ENCODE data around the gene COL2A1.
"Not testable (repeated sequence)": the region's sequence is repeated elsewhere in the genome, so short reads cannot be mapped to it uniquely, and the experiment has no call there.

The COL2A1 gene

DNA sequence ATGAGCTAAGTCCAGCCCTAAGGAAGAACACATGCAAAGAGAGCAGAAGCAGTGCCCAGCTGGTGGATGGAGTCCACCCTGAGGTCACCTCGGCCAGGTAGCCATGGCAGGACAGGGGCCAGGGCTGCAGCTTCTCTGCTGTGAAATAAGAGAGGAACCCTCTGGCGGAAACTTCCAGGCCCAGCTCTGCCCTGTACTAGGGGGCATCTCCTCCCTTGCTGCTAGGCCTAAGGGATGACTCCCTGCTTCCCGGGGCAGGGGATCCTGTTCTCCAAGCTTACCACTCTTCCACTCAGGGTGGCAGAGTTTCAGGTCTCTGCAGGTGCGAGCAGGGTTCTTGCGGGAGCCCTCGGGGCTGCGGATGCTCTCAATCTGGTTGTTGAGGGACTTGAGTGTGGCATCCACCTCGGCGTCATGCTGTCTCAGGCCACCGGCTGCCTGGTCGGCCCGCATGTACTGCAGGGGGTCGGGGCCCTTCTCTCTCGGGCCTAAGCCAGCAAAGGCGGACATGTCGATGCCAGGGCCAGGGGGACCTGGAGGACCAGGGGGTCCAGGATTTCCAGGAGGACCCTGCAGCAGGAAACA, 29.1 kb downstream of the COL2A1 start:
- DNase-seq (ENCODE audit: low spot score): no peak

DNA sequence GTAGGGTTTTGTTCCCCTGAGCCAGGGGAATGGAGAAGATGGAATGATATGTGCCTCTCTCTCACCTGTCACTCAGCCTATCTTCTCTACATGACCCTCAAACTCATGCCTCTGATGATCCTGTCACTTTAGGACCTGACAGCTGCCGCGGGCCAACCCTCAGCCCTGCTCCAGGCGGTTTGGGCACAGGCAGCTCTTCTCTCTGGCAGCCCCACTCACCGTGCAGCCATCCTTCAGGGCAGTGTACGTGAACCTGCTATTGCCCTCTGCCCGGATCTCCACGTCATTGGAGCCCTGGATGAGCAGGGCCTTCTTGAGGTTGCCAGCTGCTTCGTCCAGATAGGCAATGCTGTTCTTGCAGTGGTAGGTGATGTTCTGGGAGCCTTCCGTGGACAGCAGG, 30.4 kb downstream of the COL2A1 start:
- DNase-seq (ENCODE audit: low spot score): no peak

DNA sequence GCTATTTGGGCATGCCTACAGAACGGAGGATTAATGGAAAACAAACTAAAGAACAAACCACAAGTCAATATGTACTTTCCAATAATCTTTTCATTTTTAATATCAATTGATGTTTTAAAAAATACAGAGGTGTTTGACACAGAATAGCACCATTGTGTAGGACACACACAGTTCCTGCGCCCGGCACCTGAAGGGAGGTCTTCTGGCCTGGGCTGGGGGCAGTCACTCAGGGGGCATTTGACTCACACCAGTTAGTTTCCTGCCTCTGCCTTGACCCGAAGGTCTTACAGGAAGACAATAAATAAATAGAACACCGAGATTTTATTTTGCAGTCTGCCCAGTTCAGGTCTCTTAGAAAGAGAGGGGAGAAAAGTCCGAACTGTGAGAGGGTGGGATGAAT, 31.4 kb downstream of the COL2A1 start:
- no peak for DNase-seq (ENCODE audit: low spot score)

DNA sequence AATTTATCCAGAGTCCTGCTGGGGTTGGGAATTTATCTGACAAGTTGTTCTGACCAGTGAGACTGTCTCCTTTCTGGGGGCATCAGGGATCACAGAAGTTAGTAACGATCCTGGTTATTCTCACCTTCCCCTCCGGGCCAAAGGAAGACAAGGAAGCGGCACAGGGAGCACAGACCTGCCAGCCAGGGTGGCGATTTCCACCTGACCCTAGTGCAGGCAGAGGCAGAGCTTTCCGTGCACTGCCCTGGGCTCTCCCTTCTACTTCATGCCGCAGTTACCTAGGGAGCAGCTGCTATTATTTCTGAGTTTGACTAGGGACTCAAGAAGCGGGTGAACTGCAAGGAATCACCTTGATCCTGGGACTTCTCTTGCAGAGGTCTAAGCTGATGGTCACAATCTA, 33.4 kb downstream of the COL2A1 start:
- DNase-seq (ENCODE audit: low spot score): no peak

DNA sequence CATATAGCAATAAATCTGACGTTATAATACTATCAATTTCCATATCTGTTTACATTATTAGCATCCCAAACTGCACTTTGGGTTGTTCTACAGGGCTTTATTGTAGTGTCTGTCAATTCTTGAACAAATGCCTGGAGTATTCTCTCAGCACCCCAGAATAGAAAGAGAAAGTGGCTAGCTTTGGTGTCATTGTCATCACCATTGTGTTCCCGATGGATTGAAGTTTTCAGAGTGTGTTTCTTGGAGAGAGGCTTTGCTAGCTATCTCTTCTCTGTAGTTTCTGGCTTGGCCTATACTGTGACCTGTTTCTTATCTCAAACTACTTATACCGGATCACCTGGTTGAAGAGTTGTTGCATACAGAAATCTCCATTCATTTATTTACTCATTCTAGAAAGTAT, 34.4 kb downstream of the COL2A1 start:
- DNase-seq (ENCODE audit: low spot score): no peak

DNA sequence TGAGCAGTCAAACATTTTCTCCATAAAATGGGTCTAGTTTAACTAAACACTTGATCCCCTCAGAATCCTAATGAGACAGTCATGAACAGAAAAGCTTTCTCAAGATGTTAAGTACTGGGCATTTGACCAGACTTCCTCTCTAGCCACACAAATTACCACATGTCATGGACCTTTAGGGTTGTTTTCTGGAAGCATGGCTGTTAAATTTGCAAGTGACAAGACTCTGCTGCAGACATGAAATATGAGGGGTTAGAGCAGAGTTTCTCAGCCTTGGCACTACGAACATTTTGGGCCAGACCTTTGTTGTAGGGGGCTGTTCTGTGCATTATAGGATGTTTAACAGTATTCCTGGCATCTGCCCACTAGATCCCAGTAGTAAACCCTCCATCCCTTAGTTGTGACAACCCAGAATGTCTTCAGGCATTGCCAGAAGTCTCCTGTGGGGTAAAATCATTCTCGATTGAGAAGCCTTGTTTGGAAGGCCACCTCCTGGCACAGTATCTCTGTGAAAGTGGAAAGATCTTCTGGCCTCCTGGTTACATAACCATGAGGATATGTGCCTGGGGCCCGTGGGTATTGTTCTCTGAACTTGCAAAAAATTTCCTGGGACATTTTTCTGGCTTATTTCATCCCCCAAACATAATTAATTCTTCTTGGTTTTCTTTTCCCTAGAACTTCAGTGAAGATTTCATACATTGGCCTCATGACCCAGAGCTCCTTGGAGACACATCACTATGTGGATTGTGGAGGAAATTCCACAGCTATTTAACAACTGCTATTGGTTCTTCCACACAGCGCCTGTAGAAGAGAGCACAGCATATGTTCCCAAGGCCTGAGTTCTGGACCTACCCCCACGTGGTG, 36.6 kb downstream of the COL2A1 start:
- DNase-seq (ENCODE audit: low spot score): no peak

DNA sequence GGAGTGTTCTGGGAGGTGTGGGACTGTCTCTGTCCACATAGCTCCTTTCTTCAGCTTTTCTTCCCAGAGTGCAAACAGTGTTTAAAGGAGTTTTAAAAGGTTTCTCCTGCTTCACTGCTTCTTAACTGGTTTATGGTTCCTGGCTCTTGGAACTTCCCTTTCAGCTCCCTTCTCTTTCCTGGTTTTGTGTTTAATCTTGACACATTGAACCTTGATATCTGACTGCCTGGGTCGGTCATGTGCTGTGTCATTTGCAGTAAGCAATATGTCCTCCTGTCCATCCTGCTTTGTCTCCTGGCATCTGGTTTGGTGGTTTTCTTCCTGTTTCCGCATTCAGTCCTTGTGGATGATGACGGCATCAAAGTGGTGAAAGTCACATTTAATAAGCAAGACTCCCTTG, 38.7 kb downstream of the COL2A1 start:
- no peak for DNase-seq (ENCODE audit: low spot score)

DNA sequence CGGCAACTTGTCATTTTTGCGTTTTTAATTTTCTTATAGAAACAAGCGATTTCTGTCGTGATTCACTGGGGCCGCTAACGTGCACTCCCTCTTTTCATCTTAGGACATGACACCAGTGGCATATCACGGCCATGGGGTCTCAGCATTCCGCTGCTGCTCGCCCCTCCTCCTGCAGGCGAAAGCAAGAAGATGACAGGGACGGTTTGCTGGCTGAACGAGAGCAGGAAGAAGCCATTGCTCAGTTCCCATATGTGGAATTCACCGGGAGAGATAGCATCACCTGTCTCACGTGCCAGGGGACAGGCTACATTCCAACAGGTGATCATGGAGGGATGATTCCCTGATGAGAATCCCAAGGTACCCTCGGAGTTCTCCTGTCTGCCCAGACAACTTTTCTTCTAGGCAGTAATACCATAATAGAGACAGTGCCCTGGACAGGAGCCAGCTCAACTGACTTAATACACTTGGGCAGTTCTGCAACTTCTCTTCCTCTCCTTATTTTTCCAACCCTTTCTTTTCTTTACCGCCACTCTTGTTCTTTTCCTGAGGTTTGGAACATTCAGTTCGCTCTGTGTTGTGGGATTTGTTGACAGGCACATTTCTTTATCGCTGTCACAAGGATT, 40.1 kb downstream of the COL2A1 start:
- no peak for DNase-seq (ENCODE audit: low spot score)

DNA sequence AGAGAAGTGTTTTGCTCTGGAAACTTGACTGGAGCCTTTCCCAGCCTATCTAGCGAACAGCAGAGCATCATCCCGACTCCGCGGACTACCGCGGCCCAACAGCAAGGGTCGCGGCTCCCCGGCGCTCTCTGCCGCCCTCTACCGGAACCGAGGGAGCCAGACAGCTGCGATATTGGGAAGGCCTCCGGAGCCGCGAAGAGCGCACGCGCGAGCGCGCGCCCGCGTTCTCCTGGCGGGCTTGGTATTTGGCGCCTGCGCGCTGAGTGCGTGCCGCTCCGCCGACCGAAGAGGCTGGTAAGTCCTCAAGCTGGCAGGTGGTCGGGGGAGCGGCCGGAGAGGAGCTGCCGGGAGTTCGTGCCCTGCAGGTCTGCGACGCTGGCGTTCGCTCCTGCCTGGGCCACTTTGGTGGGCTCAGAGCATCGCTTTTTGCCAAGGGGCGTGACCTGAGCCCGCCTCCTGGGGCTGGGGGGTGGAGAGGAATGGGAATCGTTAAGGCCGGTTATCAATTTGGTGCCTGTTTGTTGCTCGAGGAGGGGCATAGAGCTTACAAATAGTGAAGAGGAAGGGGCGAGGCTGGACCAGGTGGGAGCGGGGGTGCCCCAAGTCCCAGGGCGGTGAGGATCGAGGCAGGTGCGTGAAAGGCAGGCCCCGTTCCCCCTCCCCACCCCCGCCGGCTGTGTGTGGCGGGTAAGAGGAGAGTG, 40.8 kb downstream of the COL2A1 start, which contains the start of gene TMEM106C:
TMEM106C (plus strand) TSS at position 257 of the 701 bp plus-strand sequence. CDS start 641 bp downstream, outside the sequence.
- peak; percentile 98 for DNase-seq (ENCODE audit: low spot score)

DNA sequence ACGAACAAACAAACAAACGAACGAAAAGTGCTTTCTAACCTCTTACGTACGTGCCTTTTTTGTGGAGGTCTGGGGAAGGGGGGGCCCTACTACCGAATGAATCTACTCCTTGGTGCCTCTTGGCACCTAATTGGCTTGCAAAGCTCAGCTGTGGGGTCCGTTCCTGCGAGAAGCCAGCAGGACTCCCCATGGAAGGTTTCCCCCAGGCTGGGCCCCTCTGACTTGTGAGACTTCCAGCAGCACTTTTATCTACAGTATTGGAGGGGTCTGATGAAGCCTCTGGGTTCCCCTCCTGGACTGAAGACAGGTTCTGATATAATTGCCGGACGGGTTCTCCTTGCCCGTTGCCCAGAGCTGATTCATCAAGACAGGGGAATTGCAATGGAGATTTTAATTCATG, 42.1 kb downstream of the COL2A1 start:
- DNase-seq (ENCODE audit: low spot score): no peak

DNA sequence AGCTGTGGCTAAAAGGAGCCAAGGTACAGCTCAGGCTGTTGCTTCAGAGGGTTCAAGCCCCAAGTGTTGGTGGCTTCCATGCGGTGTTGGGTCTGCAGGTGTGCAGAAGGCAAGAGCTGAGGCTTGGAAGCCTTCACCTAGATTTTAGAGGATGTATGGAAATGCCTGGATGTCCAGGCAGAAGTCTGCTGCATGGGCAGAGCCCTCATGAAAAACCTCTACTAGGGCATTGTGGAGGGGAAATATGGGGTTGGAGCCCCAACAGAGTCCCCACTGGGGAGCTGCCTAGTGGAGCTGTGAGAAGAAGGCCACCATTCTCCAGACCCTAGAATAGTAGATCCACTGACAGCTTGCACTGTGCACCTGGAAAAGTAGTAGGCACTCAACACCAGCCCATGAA, 46.6 kb downstream of the COL2A1 start:
- not testable (repeated sequence) for DNase-seq (ENCODE audit: low spot score)

DNA sequence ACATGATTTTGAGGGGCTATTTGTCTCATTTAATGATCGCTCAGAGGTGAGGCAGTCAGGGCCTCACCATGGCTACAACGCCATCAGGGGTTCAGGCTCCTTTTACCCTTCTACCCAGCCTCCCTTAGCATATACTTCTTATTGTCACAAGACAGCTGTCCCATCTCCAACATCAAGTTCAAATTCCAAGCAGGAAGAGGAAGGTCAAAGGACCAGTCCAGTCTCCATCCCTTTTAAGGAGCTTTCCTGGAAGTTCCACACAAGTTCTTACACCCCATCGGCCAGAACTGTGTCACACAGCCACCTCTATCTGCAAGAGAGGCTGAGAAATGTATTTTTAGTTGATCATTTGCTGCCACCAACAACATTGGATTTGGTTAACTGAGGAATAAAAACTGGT, 49.2 kb downstream of the COL2A1 start:
- DNase-seq (ENCODE audit: low spot score): no peak

DNA sequence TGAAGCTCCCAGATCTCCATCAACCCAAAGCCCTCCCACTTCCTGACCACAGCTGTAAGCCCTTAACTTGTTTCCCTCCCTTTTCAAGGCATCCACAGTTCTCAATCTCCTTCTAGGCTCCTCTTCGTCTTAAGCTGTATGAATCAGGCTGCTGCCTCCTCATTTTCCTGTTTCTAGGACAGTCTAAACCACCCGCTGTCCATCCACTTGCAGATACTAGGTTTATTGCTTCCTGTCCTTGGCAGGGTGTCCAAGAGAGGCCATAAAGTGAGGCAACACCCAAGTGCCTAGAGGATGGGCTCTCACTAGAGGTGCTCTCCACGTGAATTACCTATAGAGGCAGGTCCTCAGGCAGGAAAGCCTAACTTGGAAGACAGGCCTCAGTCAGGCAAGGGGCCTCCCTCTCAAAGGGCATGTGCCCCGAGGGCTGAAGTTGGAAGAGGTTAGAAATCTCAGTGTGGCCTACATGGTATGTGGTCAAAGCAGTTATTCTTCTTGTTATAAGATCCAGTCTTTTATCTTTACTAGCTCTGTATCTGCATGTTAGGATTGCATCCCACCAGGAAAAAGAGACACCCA, 49.7 kb downstream of the COL2A1 start:
- DNase-seq (ENCODE audit: low spot score): peak; percentile 62

DNA sequence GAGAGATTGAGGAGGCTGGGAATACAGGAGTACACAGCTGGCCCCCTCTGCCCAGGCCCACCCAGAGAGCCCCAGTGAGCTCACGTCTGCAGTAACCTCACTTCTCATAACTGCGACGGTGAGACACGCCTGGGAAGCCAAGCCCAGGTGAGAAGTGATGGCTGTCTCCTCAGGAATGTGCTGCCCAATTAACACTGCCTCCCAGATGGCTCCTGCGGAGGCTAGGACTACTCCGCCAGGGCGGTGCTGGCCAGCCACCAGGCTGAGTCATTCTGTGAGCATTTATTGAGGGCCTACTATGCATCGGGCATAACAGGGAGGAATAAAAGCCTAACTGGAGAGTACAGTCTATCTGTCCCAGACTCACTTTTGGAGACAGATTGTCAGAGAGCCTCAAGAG, 50.2 kb downstream of the COL2A1 start:
- no peak for DNase-seq (ENCODE audit: low spot score)

DNA sequence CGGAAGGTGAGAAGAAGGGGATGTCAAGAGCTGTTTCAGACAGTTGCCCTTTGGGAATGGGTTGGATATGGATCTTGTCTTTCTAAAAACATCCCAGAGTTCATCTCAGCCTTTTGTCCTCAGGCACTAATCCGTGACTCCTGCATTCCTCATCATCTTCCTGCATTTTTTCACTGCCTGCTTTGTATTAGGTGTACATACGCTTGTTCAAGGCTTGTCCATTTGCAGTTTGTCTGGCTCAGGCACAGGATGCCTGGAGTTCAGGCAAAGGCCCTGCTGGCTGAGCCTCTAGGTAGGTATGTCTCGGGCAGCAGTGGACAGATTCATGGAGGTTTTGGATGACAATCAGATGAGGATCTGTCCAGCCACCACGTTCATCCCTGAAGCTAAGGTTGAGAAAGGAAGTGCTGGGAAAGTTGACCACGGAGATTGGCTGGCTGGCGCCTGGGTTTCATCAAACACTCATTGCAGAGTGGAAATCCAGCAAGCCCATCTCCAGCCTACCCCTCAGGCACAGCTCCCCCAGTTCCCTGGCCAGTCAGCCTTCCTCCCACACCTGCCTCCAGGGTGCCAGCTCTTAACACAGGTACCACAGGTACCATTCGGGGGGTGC, 53.3 kb downstream of the COL2A1 start:
- DNase-seq (ENCODE audit: low spot score): no peak

DNA sequence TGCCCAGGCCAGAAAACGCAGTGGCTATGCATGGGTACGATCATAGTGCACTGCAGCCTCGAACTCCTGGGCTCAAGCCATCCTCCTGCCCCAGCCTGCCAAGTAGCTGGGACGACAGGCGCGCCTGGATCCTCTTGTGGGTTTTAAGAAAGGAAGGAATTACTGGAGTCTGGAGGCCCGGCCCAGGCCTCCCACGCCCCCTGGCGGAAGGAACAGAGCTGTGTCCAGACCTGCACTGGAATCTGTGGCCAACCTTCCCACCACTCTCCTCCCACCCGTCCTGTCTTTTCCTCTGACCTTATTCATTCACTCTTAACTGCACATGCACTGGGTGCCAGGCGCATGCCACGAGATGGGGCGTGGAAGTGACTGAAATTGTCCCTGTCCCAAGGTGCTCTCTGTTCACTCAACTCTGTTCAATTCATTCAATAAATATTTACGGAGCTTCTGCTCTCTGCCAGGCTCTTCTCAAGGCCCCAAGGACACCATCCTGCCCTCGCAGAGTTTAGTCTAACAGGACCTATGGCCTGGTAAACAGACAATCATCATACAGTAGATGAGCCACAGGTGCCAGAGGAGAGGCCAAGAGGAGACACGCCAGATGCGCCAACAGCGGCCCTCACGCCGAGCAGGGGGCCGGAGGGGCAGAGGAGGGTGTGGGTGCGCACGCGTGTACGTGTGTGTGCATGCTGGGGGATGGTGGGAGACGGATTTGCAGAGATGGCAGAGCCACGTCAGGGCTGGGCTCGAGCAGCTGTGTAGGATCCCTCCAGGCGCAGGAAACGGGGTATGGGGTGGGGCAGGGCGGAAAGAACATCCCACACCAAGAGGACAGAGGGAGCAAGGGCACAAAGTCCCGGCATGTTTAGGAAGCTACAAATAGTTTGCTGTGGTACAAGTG, 54.6 kb downstream of the COL2A1 start:
- DNase-seq (ENCODE audit: low spot score): peak; percentile 92

DNA sequence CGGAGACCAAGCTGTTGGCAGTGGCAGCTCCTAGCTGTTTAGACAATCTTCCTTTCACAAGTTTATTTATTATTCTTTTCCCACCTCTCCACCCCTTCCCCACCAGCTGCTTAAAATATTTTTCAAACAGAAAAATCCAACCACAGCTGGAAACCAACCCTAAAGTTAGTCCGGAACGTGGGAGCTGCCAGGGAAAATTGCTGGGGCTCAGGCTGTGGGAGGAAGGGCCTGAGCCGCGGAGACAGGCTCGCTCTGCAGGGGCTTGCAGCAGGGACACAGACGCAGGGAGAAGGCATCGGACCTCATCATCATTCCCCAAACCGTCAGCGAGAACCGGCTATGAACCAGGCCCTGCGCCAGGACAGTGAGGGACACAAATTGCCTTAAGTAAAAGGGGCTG, 56.9 kb downstream of the COL2A1 start:
- no peak for DNase-seq (ENCODE audit: low spot score)

DNA sequence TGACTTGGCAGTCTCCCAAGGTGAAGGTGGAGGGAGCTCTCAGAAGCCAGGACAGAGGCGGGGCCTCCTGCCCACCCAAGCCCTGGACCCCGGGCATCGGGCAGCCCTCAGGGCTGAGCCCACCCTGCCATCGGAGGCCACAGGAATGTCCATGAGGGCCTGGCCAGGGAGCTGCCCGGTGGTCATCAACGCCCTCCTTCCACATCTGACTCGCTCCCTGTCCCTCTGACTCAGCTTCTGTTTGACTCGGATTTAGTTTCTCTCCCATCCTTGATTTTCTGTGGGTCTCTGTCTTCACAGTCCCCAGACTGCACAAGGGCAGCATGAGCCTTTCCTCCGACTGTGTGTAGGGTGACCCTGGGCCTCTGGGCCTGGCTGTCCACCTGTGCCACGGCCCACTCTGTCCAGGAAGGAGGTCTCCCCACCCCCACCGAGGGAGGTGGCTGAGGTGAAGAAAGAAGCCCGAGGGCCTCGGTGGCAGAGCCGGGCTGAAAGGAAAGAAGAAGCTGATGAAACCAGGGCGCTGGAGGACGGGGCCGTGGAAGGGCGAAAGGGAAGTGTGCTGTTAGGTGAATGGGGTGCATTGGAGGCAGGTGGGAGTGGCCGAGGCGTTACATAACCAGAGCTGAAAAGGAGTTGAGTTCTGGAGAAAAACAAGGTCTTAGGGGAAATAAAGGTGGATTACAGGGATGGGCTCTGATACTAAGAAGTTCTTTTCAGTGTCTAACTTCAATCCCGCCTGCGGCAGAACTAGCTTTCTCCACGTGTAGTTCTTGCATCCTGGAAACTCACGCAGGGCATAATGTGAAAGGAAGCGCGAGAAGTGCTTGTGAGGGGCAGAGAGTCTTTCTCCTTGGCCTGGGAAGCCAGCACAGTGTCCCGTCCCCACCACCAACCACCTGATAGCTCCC, 57.6 kb downstream of the COL2A1 start:
- DNase-seq (ENCODE audit: low spot score): no peak

DNA sequence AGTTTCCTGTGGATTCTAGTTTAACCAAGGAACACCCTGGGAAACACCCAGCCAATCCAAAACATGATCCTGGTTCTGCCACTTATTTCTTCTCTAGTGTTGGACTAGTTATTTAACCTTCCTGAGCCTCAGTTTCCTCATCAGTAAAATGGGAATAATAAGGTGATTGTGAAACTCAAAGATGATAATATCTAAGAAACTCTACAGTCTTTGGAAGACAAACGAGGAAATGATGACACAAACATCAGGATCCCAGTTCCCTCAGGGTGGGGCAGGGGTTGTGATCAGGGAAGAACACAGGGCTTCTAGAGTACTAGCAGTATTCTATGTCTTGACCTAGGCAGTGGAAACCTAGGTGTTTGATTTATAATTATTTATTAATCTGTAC, 58.9 kb downstream of the COL2A1 start:
- no peak for DNase-seq (ENCODE audit: low spot score)
